GM12801 (cell line): ENCODE measurements around the gene RNF115.

Experiments used
- TF ChIP-seq, protein P1 (sequence below): IDR thresholded peaks from one replicate; pipeline ENCODE4 v1.5.1; 2011; ENCODE audit warnings: control low read depth; ENCODE audit not compliant: insufficient read length; ENCODE audit errors: extremely low read depth

RNF115 gene

DNA sequence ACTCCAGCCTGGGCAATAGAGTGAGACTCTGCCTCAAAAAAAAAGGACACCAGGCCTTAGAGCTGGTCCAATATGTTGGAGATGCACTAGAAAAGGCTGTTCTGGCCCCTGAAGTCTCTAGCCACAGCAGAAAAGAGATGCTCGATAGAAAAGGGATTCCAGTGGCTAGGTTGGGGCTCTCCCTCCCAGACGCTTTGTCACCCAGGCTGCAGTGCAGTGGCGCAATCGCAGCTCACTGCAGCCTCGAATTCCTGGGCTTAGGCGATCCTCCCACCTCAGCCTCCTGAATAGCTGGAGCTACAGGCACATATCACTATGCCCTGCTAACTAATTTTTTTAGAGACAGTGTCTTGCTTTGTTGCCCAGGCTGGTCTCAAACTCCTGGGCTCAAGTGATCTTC, 135.0 kb downstream of the RNF115 start:
- TF ChIP-seq, protein P1, sequence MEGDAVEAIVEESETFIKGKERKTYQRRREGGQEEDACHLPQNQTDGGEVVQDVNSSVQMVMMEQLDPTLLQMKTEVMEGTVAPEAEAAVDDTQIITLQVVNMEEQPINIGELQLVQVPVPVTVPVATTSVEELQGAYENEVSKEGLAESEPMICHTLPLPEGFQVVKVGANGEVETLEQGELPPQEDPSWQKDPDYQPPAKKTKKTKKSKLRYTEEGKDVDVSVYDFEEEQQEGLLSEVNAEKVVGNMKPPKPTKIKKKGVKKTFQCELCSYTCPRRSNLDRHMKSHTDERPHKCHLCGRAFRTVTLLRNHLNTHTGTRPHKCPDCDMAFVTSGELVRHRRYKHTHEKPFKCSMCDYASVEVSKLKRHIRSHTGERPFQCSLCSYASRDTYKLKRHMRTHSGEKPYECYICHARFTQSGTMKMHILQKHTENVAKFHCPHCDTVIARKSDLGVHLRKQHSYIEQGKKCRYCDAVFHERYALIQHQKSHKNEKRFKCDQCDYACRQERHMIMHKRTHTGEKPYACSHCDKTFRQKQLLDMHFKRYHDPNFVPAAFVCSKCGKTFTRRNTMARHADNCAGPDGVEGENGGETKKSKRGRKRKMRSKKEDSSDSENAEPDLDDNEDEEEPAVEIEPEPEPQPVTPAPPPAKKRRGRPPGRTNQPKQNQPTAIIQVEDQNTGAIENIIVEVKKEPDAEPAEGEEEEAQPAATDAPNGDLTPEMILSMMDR = no peak
